ENCODE data around the gene HYDIN.
"Not testable (repeated sequence)": the region's sequence is repeated elsewhere in the genome, so short reads cannot be mapped to it uniquely, and the experiment has no call there.

The HYDIN gene

DNA sequence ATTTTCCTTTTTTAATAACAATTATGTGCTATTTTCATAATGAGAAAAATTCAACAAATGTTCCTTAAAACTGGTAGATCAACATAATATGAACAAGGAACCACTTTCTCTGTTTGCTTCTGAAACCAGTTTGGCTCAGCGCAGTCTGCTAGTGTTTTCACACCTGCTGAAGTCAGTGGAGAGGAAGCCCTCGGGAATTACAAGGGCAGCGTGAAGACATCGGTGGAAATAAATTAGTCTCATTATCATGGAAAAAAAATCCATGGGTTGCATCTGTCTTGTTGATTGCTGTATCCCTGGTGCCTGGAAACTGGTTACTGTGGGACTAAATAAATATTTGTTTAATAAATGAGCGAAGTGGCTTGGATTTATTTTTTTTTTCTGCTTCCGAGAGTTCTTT lies 245.8 kb downstream of the HYDIN start:
- peak; percentile 40 for DNase-seq

DNA sequence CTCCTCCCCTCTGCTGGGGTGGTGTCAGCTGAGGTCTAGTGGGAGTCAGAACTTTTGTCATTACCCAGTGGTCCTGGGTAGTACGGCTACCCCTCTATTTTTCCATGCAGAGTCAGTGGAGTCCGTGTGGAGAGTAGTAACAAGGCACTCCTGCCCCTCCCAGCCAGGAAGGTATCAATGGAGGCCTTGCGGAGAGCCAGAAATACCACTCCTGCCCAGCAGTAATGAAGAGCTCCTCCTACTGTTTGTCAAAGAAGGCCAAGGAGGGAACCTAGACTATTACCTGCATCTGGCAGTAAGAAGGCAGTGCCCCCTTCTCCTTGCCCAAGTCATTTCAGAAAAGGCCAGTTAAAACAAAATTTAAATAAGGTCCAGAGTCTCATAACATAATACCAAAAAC lies 262.2 kb downstream of the HYDIN start:
- DNase-seq, result not testable (repeated sequence)

DNA sequence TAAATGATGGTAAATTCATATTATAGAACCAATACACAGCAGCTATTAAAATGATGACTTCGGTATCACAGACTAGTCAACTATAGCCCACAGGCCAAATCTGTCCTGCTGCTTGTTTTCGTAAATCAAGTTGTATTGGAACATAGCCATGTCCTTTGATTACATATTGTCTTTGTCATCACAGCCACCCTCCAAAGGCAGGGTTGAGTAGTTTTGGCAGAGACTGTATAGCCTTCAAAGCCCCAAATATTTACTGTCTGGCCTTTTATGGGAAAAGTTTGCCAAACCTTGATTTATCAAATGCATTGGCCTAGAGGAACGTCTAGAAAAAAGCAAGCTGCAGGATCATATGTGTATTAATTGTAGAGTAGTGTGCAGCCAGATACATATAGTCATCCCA lies 270.4 kb downstream of the HYDIN start:
- peak; percentile 64 for DNase-seq

DNA sequence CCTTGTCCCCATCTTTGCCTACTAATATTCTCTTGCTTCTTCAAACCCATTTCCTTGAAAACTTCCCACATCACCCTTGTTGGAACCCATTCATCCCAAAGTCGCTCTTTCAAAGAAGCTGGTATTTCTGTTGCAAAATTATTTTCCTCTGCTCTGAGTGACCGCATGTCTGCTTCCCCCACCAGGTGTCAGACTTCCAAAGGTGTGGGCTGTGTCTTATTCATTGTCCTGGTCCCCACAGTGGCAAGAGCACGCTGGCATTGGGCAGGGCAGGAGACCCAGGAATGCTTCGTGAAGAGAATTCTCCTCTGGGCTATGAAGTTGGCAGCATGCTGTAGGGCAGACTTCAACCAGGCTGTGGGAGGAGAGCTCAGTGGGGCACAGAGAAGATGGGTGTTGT lies 275.6 kb downstream of the HYDIN start:
- not testable (repeated sequence) for DNase-seq

DNA sequence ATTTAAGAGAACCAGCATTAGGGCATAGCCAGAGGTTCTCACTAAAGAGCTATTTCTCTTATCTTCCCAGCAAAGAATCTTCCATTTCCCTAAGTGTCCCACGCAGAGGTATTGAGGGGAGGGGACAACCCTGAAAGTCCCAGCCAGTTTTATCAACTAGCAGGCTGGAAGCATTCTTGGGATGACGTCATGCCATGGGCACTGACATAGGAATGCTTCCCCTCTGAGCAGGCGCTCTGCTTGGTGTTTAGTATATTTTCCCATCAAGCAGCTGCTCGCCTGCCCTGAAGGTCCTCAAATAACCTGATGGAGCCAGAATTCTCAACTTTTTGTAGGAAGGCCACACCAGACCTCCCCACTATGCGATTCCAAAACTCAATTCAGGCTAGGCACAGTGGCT lies 276.7 kb downstream of the HYDIN start:
- not testable (repeated sequence) for DNase-seq

DNA sequence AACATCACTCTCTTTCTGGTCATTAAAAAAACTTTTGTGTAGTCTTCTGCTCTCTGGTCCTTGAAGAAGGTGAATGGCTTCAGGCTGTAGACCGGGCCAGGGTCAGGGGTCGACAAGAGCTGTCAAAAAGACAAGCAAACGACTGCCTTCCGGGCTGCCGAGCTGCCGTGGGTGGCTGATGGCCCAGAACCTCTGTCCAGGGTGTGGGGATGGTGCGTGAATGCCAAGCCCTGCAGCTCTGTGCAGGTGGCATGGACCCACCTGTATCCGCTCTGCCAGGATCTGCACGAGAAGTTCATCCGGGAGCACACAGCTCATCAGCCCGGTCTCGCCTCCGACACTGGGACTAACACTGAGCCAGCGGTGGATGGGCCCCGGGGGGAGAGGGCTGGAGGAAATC lies 287.0 kb downstream of the HYDIN start:
- DNase-seq, result not testable (repeated sequence)

DNA sequence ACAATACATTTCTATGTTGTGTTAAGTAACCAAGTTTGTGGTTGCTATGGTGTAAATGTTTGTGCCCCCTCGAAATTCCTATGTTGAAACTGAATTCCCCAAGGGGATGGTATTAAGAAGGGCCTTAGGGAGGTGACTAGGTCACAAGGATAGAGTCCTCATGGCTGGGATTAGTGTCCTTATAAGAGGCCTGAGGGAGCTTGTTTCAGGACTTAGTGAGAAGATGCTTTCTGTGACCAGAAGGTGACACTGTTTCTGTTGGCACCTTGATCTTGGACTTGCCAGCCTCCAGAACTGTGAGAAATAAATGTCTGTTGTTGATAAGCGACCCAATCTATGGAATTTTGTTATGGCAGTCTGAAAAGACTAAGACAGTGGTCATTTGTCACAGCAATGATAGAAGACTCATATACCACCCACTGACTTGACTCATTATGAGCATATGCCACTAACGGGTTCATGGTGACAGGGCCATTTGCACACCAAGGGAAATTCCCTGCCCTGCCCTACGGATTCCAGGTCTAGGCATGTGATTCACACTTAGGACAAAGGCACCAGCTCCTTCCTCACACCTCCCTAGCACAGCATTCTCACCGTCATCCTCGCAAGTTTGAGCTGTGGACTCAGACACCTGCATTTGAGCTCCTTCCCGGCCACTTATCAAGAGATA lies 290.7 kb downstream of the HYDIN start:
- DNase-seq, result not testable (repeated sequence)

DNA sequence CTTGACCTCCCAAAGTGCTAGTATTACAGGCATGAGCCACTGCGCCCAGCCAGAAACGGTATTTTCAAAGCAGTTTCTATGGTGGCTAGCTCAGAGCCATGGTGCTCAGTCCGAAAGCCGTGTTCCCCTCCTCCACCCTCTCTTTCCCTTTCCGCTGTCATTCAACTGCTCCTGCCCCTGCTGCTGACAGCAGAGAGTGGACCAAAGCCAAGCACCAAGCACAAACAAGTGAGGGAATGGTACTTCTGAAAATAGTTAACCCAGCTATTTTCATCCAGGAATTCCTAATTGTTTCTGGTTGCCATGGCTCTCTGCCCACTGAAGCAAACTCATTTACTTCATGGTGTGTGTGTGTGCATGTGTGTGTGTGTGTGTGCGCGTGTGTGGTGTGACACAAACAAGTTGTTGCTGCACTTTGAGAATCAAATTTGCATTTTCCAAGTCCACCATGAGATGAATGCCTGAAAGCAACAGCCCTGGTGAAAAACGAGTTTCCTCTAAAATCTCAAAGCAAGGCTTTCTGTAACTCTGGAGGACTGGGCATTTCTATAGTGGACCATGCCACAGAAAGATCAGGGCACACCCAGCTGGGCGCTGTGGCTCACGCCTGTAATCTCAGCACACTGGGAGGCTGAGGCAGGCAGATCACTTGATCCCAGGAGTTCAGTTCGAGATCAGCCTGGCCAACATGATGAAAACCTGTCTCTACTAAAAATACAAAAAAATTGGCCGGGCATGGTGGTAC lies 293.6 kb downstream of the HYDIN start:
- DNase-seq, result not testable (repeated sequence)

DNA sequence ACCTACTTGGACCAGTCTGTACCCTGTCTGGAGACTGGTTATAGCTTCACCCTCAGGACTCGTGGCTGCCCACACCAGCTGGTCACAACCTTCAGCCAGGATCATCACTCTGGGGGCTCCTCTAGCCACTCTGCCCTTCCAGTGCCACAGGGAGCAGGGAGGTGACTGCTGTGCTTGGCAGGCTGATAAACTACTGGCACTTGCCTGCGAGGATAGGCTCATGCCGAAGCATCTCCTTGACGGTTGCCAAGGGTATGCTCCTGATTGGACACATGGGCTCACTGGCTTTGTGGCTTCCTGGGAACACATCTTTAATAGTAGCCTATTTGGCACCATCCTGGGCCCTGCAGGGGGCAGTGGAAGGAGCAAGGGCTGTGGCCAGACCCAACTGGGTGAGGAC lies 295.2 kb downstream of the HYDIN start:
- not testable (repeated sequence) for DNase-seq

DNA sequence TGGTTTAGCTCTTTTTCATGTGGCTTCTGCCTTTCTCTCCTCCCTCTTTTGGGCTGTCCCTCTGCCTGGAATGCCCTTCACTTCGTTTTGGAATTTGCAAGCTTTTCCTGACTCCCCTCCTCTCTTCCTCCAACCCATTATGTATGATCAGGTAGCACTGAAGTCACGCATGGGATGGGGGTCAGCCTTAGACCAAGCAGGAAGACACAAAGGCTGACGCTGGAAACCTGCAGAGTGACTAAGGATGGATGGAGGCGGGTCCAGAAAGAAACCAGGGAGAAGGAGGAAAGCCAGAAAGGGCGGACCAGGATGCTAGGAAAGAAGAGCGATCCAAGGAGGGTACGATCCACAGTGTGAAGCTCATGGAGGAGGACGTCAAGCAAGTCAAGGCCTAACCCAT lies 296.8 kb downstream of the HYDIN start:
- DNase-seq, result not testable (repeated sequence)

DNA sequence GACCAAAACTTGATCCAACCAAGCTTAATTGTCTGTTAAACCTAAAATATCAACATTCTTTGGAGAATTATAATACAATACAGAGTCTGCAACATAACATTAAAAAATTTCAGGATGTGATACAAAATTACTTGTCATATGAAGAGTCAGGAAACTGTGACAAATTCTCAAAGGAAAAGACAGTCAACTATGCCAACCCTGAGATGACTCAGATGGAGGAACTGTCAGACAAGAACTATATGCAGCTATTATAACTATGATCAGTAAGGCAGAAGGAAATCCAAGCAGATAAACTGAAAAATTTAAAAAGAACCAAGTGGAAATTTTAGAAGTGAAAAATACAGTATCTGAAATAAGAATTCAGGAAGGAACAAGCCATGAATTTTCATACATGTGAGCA lies 299.8 kb downstream of the HYDIN start:
- not testable (repeated sequence) for DNase-seq

DNA sequence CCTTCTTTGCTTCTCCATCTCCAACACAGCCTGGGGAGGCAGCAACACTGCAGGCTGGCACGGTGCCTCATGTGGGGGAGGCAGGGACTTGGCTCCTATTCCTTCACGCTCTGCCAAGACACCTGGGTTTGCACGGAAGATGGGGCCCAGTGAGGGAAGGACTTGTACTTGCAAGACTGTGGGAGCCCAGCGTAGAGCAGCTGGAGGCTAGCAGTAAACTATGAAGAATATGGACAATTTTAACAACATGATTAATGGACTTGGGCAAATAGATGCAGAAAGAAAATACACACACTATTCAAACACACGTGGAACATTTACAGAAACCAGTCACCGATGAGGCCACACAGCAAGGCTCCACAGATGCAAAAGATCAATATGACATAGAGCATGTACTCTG lies 308.4 kb downstream of the HYDIN start:
- peak; percentile 57 for DNase-seq

DNA sequence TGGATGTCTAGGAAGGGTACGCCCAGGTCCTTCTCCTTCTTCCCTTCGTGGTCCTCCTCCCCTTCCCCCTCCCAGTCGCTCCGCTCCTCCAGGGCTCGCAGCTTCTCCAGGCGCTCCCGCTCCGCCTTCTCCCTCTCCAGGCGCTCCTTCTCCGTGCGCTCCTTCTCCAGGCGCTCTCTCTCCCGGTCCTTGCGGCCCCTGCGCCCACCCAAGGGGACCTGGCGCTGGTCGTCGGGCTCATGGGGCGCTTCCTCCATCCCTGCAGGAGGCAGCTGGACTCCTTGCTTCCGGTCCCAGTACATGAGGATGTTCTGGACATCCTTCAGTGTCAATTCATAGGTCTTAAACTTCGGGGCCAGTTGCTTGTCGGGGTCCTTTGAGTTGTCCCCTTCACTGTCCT lies 309.9 kb downstream of the HYDIN start:
- DNase-seq, result not testable (repeated sequence)

DNA sequence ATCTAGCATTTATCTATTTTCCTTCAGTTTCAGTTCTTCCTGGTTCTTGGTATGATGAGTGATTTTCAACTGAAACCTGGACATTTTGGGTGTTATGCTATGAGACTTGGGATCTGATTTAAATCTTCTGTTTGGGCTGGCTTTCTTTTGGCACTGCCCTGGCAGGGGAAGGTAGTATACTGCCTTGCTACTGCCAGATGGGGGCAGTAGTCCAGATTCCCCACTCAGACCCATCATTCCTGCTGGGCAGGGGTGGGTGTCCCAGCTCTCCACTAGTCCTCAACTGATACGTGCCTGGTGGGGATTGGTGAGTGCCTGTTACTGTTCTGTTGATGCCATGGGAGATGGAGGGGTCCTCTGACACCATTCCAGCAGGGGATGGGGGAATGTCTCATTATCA lies 342.3 kb downstream of the HYDIN start:
- DNase-seq, result not testable (repeated sequence)

DNA sequence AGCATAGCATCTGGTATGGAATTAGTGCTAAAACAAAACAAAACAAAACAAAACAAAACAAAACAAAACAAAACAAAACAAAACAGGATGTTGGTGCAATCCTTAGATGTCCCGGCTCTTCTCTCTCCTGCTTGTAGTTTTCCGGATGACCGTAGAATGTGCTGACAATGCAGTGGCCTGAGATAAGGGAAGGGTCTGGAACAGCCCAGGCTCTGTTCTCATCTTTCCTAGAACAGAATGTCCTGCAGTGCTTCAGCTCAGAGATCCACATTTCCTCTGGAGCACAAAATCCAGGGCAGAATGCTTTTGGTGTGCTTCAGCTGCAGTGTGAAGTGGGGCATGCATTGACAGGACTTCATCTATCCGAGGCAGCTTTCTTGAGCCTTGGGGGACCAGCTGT lies 345.9 kb downstream of the HYDIN start:
- not testable (repeated sequence) for DNase-seq

DNA sequence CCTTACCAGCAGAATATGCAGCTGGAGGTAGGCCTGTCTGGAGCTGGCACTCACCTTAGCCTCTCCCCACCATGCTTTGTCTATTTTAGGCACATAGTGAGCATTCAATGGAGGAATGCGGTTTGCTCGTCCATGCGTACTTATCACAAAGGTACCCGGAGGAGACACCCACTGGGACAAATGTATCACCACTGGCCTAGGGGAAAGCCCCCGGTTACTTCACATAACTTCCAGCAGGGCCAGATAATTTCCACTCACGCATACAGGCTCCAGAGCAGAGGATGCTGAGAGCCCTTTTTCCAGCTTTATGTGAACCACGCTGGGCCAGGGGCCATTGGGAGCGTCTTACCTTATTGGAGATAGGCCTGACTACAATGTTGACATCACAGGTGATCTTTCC lies 348.2 kb downstream of the HYDIN start:
- not testable (repeated sequence) for DNase-seq

DNA sequence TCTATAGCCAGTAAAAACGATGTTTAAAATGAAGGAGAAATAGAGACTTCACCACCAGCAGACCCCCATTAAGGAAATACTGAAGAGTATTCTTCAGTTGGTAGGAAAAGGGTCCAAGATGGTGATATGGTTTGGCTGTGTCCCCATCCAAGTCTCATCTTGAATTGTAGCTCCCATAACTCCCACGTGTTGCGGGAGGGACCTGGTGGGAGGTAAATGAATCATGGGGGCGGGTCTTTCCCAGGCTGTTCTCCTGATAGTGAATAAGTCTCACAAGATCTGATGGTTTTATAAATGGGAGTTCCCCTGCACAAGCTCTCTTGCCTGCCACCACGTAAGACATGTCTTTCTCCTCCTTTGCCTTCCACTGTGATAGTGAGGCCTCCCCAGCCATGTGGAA lies 352.6 kb downstream of the HYDIN start:
- not testable (repeated sequence) for DNase-seq

DNA sequence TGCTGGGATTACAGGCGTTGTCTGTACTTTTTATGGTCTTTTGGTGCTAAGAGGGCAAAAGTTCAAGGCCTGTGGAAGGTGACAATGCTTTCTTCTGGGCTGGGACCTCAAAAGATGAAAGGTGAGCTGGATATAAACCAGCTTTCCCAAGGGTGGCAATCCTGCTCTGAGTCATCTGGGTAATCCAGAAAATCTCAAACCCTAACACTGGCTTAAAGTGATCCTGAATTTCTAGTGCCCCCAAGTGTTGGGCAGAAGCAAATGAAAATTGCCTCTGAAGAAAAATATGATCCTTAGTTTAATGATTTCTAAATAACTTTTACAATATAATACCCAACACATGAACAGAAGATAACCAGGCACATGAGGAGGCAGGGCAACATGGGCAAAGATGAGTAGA lies 354.1 kb downstream of the HYDIN start:
- not testable (repeated sequence) for DNase-seq

DNA sequence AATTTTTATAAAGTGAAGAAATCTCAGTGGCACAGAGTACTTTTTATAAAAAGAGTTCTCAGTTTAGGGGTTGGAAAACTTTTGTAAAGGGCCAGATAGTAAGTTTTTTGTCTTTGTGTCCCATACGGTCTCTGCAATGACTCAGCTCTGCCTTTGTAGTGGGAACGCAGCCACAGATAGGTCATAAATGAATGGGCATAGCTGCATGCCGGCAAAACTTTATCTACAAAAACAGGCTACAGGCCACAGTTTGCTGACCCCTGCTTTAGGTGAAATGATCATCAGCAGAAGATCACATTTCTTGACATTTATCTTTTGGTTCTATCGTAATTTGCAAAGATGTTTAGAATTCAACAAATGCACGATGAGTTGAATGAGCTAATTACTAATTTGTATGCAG lies 365.8 kb downstream of the HYDIN start:
- DNase-seq, result not testable (repeated sequence)

DNA sequence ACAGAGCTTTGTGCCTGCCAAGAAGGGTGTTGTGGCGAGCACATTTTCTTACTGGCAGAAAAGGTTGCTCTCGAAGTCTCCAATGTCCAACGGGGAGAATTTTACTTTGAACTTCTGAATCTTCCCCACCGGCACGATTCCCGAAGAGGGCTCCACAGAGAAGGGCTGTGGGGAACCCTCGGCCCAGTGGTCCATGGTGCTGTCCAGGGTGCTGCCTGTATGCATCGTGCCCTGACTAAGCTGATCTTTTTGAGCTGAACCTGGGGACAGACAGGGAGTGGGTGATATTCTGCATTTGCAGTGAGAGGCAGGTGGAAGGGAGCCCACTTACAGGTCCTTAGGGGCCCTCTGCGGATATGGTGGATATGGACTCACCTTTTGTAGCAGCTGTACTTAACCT lies 368.5 kb downstream of the HYDIN start:
- not testable (repeated sequence) for DNase-seq

DNA sequence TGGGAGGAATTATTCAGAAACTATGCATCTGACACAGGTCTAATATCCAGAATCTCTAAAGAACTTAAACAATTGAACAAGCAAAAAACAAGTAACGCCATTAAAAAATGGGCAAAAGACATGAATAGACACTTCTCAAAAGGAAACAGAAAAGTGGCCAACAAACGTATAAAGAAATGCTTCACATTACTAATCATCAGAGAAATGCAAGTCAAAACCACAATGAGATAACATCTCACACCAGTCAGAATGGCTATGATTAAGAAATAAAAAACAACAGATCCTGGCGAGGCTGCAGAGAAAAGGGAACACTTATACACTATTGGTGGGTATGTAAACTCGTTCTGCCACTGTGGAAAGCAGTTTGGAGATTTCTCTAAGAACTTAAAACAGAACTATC lies 379.2 kb downstream of the HYDIN start:
- not testable (repeated sequence) for DNase-seq

DNA sequence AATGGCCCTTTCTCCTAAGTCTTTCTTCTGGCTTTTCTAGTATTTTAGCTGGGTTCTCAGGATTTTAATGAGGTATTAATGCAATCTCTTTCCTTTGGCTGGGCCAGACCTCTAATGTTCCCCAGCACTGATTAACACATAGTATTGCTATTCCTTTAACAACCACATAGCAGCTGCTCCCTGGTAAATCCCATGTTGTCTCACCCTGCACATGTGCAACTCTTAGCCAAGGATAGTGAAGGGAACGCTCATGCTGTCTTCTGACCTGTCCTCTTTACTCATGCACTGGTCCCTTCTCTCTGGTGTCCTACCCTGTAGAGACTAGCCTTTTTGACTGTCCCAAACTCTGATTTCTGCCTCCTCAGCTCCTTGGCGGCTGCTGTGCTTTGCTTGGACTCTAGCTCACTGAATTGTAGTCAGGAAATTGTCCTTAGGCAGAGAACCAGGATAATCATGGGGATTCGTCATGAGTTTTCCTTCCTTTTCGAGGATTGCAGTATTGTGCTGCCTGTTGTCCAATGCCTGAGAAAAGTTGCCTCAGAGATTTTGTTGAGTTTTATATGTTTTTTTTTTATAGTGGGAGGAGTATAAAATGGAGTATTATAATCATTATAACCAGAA lies 406.9 kb downstream of the HYDIN start:
- not testable (repeated sequence) for DNase-seq

DNA sequence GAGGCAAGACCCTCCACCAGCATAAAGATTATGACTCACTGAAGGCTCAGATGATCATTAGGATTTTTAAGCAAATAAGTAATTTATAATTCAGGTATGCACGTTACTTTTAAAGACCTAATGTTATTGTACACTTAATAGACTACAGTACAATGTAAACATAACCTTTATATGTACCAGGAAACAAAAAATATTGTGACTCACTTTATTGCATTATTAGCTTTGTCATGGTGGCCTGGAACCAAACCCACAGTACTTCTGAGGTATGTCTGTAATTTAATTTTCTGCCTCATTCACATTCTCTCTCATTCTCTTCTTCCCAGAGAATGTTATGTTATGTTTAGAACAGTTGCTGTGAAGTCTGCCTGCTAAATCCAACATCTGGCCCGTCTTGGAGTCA lies 407.8 kb downstream of the HYDIN start:
- not testable (repeated sequence) for DNase-seq

DNA sequence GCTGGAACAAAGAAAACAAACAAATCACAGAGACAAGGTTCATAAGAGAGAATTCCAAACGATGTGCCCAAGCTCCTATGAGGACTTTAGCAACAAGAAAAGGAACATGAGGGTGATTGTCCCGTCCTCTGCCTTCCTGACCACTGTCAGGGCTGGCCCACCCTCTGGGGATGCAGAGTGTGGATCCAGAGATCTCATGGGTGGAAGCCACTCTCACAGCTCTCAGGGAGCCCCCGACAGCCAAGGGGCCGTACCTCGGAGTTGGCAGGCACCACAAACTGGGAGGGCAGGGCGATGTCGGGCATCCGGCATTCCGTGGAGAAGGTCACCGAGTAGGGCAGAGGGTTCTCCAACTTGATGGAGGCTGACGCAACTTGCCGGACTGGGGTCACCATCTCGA lies 412.4 kb downstream of the HYDIN start:
- not testable (repeated sequence) for DNase-seq

All from NCI-H1092 (cell line).